Fibroblast of lung (primary cell): ENCODE results near the gene HMGN4. TPM values are rescaled to one million over a fixed set of nuclear protein-coding genes. Genes with fewer than 3 reads are reported as not detected.

ENCODE experiments used
- DNase-seq, 2 donors: peaks; one replicate each; pipeline versions ENCODE4 v3.0.0 to v3.0.0-alpha.2; 2010; ENCODE audit warnings: low read depth in 2 of 2
- H2AFZ ChIP-seq: 2 replicates; pipeline ENCODE4 v1.5.1; 2012; ENCODE audit warnings: low read length, control low read depth, inconsistent platforms
- H3K27ac ChIP-seq: 2 replicates; pipeline ENCODE4 v1.5.1; 2011; ENCODE audit warnings: low read length, control low read depth; ENCODE audit not compliant: insufficient read depth
- H3K27me3 ChIP-seq: 2 replicates; pipeline ENCODE4 v1.5.1; 2011; ENCODE audit warnings: mild to moderate bottlenecking, low read length; ENCODE audit not compliant: control insufficient read depth, insufficient read depth
- H3K36me3 ChIP-seq: 2 replicates; pipeline ENCODE4 v1.5.1; 2011; ENCODE audit warnings: low read length; ENCODE audit not compliant: control insufficient read depth, insufficient read depth
- H3K4me1 ChIP-seq: 2 replicates; pipeline ENCODE4 v1.5.1; 2011; ENCODE audit warnings: low read length; ENCODE audit not compliant: control insufficient read depth, insufficient read depth; ENCODE audit errors: extremely low read depth
- H3K4me2 ChIP-seq: 2 replicates; pipeline ENCODE4 v1.5.1; 2011; ENCODE audit warnings: low read length, control low read depth; ENCODE audit not compliant: insufficient read depth; ENCODE audit errors: extremely low read depth
- H3K4me3 ChIP-seq, 4 experiments: fragments of 200-600 bp in 1 of 4; sonication (generic) in 1 of 4; replicated peaks in 1 of 4; 2 replicates each; pipeline ENCODE4 v1.5.1; 2011 to 2016; ENCODE audit warnings: low read length in 4 of 4, low read depth in 3 of 4, mild to moderate bottlenecking in 3 of 4, control low read depth in 2 of 4, inconsistent platforms in 1 of 4, mixed read lengths in 1 of 4; ENCODE audit not compliant: insufficient read depth in 1 of 4; ENCODE audit errors: control extremely low read depth in 1 of 4
- H3K79me2 ChIP-seq: 2 replicates; pipeline ENCODE4 v1.5.1; 2012; ENCODE audit warnings: mild to moderate bottlenecking, low read length, inconsistent platforms; ENCODE audit not compliant: control insufficient read depth, insufficient read depth
- H3K9ac ChIP-seq: 2 replicates; pipeline ENCODE4 v1.5.1; 2011; ENCODE audit warnings: mild to moderate bottlenecking, low read length, control low read depth; ENCODE audit not compliant: insufficient read depth
- H3K9me3 ChIP-seq: 2 replicates; pipeline ENCODE4 v1.5.1; 2012; ENCODE audit warnings: low read depth, low read length; ENCODE audit not compliant: control insufficient read depth, insufficient read depth
- H4K20me1 ChIP-seq: 2 replicates; pipeline ENCODE4 v1.5.1; 2011; ENCODE audit warnings: low read length; ENCODE audit not compliant: control insufficient read depth, insufficient read depth; ENCODE audit errors: extremely low read depth
- CTCF ChIP-seq, 2 donors: IDR thresholded peaks in 1 of 2; conservative IDR thresholded peaks in 1 of 2; 1 replicate in 1 of 2; 2 replicates in 1 of 2; pipeline ENCODE4 v1.5.1; 2011 to 2012; ENCODE audit warnings: low read length in 2 of 2, control low read depth in 1 of 2, inconsistent platforms in 1 of 2, low read depth in 1 of 2, mild to moderate bottlenecking in 1 of 2
- EZH2 ChIP-seq: IDR thresholded peaks from 2 replicates; pipeline ENCODE4 v1.5.1; 2012; ENCODE audit warnings: low read length, control low read depth, mild to moderate bottlenecking; ENCODE audit errors: missing control alignments
- polyA plus RNA-seq, 2 donors: library from polyadenylated mRNA; depleted of rRNA in 1 of 2; stranded (reverse) in 1 of 2; unstranded in 1 of 2; fragments of >200 nt; gene quantifications; 2 replicates each; pipeline ENCODE4 v1.2.1, GENCODE V29; 2011 to 2012; ENCODE audit warnings: missing spikeins in 1 of 2
- total RNA-seq: library from RNA; depleted of rRNA; stranded (reverse); fragments of >200 nt; gene quantifications from 2 replicates; pipeline ENCODE4 v1.2.1, GENCODE V29; 2014

The HMGN4 gene
- total and polyA plus RNA-seq, 2 donors (not counting 1 experiment from before 2014, with no cell fraction given), result 74.9 to 111 TPM

GRCh38 chr6:26493258-26493657 is 44.9 kb upstream of the HMGN4 start:
- Histone ChIP-seq H2AFZ (no peak overlapping the region), H3K27me3 (peaks cover 13% of the 10 kb centered on the region), H3K4me3 (no peak overlapping the region)

DNA sequence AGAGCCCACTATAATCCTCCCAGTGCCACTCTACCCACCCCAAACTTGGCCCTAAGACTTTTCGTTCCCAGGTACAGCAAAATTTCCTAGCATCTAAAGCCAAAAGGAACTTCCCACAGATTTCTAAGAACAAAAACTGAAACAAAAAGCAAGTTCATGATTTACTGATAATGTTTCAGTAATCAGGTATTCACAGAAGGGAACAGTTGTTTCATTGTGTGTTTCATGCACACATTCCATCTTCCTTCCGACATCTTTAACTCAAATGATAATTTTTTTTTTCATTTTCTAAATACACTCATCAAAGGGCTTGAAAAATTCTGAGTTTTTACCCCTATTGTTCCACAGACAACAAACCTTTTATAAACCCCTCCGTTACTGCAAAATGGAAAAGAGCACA is 44.0 kb upstream of the HMGN4 start:
- Histone ChIP-seq H3K27me3 (peaks cover 13% of the 10 kb centered on the region), H3K4me1 (no peaks in the 10 kb centered on the region), H4K20me1 (no peaks in the 10 kb centered on the region), H3K9me3 (no peaks in the 10 kb centered on the region), H3K27ac (no peak overlapping the region), H3K36me3 (no peaks in the 10 kb centered on the region), H2AFZ (no peak overlapping the region), H3K4me3 (no peak overlapping the region), H3K4me2 (no peak overlapping the region), H3K9ac (no peak overlapping the region), H3K79me2 (no peaks in the 10 kb centered on the region)
- no peak for TF ChIP-seq CTCF (conservative IDR thresholded peaks at IDR 0.05 in 1 of 2, IDR thresholded peaks at IDR 0.05 in 1 of 2; ENCODE audit: low read depth in 1 of 2, low read length in 2 of 2)
- TF ChIP-seq EZH2, result no peak
- DNase-seq, result no peak

More at GRCh38 chr6:26493258-26493657, 44.9 kb upstream of the HMGN4 start:
- Histone ChIP-seq H3K36me3 (no peaks in the 10 kb centered on the region), H3K4me1 (no peaks in the 10 kb centered on the region), H3K9ac (no peak overlapping the region), H3K27ac (no peak overlapping the region), H3K79me2 (no peaks in the 10 kb centered on the region), H4K20me1 (no peaks in the 10 kb centered on the region), H3K4me2 (no peak overlapping the region), H3K9me3 (no peaks in the 10 kb centered on the region)
- TF ChIP-seq EZH2 (no peak), CTCF (conservative IDR thresholded peaks at IDR 0.05 in 1 of 2, IDR thresholded peaks at IDR 0.05 in 1 of 2; ENCODE audit: low read depth in 1 of 2, low read length in 2 of 2) (peak; percentile 29 to 32)
- peak; percentile 20 to 43 for DNase-seq

DNA sequence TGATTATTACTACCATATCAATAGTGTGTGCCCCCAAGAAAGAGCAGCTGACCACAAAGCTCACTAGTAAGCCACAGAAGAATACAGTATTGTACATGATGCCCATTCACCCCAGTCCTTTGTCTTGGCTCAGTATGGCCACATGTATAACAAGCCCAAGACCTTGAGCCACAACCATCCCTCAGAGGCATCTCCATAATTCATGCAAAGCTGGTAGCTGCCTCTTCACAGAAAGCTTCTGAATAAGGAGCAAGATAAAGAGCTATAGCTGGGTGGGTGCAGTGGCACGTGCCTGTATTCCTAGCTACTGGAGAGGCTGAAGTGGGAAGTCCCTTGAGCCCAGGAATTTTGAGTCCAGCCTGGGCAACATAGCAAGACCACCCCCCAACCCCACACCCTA is 42.9 kb upstream of the HMGN4 start:
- Histone ChIP-seq H3K9ac (no peak overlapping the region), H4K20me1 (no peaks in the 10 kb centered on the region), H3K4me2 (no peak overlapping the region), H3K27ac (no peak overlapping the region), H3K27me3 (peaks cover 13% of the 10 kb centered on the region), H3K4me3 (no peak overlapping the region), H3K4me1 (no peaks in the 10 kb centered on the region), H2AFZ (no peak overlapping the region), H3K79me2 (no peaks in the 10 kb centered on the region), H3K36me3 (no peaks in the 10 kb centered on the region), H3K9me3 (no peaks in the 10 kb centered on the region)
- DNase-seq, result no peak
- TF ChIP-seq CTCF (conservative IDR thresholded peaks at IDR 0.05 in 1 of 2, IDR thresholded peaks at IDR 0.05 in 1 of 2; ENCODE audit: low read depth in 1 of 2, low read length in 2 of 2) (no peak), EZH2 (no peak)
